HG03575 (cell line): ENCODE measurements around the gene SCG5.

Experiments
- ATAC-seq: cut with Tn5 transposase; IDR thresholded peaks from one replicate; pipeline ENCODE4 v1.9.1; 2021; ENCODE audit not compliant: unreplicated experiment, insufficient number of reproducible peaks, low FRiP score; ENCODE audit errors: extremely low read depth

Gene SCG5

GRCh38 chr15:32746116-32746857, 104.8 kb downstream of the SCG5 start:
- no peak for ATAC-seq
